GM18511 (cell line): ENCODE results near the gene CEP126.
"Not testable (repeated sequence)": the region's sequence is repeated elsewhere in the genome, so short reads cannot be mapped to it uniquely, and the experiment has no call there.

Experiments used
- ATAC-seq: cut with Tn5 transposase; IDR thresholded peaks from one replicate; pipeline ENCODE4 v1.9.1; 2021; ENCODE audit warnings: mild to moderate bottlenecking, moderate library complexity; ENCODE audit not compliant: unreplicated experiment

CEP126 gene

DNA sequence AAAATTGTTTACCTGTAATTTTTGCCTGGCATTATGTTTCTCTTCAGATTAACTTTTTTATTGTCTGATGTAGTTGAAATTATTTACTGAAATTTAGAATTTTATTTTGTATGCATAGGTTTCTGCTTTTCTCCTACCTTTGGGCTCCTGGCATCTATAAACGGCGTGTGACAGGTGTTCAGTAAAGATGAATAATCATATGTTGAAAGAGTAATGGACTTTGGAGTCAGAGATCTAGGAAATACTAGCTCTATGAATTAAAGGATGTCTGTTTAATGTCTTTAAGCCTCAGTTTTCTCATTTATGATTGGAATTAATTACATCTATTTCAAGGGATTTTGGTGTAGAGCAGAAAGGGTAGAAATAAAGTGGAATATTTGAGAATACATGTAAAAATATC, 8.7 kb downstream of the CEP126 start:
- no peak for ATAC-seq

DNA sequence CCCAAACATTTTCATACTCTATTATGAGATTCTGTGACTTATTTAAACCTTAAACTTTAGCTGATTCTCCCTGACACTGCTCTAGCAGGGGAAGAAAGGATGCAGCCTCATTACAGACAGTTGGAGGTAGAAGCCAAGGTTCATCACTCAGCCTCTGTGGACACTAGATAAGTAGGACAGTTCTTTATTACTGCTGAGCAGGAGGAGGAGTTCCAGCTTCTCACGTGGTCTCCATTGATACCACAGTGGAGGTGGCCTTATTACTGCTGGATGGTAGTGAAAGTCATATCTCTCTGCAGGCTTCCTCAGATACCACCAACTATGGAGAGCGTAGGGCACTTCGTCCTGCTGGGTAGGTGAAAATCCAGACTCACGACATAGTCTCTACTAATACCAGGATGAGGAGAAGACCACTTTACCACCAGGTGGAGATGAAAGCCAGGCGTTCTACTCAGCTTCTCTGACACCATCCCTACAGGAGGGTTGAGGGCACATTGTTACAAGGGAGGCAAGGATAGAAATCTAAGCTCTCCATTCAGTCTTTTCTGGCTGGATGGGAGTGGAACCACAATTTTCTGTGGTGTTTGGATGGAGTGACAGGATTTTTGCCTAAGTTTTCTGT, 14.6 kb downstream of the CEP126 start:
- ATAC-seq: no peak

DNA sequence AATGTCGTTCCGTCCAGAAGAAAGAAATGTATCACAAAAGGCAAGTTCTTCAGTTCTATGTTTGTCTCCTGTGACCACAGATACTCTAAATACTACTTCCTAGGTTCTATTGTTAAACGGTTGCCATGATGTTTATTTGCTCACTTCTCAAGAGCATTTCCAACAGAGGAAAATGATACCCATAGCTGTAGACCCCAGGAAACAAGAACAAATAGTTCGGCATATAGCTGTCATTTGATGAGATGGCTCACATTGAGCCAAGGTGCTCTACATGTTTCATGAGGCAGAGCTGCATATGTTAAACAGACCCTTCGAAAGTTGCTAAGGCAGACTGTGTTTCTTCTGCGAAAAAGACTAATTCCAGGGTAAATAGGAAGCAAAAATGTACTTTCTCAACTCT, 16.9 kb downstream of the CEP126 start:
- no peak for ATAC-seq

DNA sequence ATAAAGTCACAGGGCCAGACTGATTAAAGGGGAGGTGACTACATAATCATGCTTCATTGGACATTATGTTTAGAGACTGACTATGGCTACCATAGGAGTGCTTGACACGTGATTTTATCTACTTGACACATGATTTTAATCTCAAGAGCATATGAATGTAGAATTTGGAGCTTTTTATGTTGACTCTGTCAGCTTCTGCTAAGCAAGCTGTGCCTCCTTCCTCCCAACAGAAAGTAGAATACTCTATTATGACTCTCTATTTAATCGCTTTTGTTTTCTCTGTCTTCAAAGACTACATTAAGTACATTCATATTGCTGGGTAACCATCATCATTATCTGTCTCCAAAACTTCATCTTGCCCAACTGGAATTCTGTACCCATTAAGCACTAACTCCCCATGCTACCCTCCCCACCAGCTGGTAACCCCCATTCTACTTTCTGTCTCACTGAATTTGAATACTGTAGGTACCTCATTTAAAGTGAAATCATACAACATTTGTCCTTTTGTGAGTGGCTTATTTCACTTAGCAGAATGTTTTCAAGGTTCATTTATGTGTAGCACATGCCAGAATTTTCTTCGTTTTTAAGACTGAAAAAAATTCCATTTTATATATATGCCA, 26.2 kb downstream of the CEP126 start:
- no peak for ATAC-seq

DNA sequence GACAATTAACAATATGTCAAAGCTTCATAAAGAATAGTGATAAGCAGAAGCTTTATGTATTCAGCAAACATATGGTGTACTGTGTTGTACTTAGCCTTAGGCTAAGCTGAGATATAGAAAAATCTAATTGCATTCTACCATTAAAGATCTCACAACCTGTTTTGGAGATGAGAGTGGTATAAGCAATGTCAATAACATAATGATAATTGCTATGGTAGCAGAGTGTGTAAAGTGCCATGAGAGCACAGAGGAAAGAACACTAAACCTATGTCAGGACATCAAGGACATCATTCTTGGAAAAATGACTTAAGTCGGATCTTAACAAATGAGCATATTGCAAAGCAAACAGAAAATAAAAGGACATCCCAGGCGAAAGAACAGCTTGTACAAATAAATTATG, 30.1 kb downstream of the CEP126 start:
- ATAC-seq: no peak

DNA sequence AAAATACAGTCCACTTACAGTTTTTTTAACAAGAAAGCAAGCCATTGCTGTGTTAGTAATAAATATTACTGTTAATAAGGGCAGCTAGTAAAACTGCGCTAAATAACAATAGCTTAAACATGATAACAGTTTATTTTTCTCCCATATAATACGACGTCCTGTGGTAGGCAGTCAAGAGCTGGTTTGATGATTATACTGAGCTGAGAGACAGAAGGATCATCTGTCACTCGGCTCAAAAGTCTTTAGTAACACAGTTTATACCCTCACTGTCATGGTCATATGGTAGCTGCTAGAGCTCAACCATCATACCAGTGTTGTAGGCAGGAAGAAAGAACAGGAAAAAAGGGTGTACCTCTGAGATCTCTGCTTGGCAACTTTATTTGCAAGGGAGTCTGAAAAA, 30.6 kb downstream of the CEP126 start:
- no peak for ATAC-seq

DNA sequence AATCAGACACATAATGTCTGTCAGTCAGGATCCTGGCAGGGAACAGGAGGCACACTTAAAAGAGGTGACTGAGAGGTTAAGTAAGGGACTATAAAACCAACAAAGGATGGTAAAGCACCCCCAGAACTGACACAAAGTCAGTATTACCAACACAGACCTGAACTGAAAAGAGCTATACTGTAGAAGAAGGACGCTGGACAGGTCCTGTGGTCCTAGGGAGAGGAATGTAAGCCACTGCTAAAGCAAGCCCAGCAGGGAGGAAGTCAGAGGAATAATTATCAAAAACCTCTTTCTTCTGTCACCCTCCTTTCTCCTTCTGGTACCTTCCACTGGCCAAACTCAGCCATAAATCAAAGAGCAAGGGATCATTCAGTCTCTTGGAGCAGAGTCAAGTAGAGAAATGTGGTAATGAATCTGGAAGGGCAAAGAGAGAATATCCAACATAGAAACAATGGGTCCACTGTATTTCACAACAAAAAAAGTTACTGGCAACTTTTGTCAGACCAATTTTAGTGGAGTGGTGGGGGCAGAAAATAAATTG, 34.9 kb downstream of the CEP126 start:
- no peak for ATAC-seq

DNA sequence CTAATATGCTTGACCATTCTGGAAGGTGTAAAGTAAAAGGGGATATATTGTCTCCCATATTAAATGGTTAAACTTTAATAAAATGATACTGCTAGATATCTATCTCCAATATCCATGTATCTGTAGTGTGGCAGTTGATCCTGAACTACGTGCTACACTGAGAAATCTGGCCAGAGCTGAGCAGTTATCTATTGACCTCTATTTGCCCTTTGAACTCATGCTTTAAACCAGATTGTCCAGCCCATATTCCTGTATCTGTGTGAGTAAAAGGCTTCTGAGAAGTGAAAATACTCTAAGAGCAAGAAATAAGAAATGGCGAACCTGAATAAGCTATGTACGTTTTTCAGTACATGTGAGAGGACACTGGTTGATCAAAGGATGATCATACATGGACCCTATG, 40.5 kb downstream of the CEP126 start:
- no peak for ATAC-seq

DNA sequence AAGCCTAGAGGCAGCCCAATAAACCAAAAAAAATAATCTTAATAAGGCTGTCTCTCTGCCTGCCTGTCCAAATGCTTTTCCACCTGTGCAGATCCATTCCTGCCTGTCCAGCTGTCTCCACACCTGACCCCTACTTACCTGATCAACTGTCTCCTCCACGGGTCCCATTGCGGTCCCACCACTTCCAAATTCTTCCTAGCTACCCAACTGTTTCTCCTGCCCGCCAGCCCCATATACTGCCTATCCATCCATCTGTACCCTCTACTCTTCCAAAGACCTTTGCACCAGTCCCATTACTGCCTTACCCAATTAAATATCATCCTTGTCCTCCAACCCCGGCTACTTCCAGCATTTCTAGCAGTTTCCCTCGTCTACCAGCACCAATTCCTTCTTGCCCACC, 40.9 kb downstream of the CEP126 start:
- no peak for ATAC-seq

DNA sequence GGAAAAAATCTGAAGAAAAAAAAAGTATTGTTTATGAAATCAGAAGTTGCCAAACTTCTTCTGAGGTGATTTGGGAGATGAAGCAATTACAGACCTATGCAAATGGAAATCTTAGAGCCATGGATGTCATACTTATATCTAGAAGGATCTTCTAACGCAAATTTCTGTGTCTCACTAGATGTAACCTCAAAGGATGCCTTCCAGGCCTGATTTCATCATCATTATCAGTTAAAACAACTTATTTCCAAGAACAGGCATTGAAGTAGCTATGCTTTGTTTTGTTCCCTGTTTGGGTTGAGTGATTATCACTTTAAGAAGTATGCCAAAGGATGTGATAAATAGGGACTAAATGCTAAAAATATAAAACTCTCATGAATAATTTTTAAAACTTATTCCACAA, 45.4 kb downstream of the CEP126 start:
- ATAC-seq: no peak

DNA sequence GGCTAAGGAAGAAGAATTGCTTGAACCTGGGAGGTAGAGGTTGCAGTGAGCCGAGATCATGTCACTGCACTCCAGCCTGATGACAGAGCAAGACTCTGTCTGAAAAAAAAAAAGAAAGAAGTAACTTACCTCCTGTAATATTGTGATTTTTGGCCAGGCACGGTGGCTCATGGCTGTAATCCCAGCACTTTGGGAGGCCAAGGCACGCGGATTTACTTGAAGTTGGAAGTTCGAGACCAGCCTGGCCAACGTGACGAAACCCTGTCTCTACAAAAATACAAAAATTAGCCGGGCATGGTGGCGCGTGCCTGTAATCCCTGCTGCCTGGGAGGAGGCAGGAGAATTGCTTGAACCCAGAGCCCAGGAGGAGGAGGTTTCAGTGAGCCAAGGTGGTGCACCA, 49.4 kb downstream of the CEP126 start:
- not testable (repeated sequence) for ATAC-seq

DNA sequence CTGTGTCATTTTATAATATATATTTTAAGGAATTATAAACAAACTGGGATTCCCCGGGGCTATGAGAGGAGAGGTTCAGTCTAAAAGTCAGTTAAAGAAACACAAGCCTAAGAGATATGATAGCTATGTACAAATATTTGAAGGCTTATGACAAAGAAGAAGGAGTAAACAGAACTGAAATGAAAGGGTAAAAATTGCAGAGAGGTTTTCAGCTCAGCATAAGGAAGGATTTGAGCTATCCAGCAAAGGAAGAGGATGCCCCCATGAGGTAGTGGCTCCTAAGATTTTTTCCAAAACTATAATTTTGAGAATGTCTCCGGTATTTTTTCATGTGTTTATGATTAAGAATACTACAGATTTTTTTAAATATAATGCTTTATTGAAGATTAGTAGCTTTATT, 59.4 kb downstream of the CEP126 start:
- ATAC-seq: no peak

DNA sequence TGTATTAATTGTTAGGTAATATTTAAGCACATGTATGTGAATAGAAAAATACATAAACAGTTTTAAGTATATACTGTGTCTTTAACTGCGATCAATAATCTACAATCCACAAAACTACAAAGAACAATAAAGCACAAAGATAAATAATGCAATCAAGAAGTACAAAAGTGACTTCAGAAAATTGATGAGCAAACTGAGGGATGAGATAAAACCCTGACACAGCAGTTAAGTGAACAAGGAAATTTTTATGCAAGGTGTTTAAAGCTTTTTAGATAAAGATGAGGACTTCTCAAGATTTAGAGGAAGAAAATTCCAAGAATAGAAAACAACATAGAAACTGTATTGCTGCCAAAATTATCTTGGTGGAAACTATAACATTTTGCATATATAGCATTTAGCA, 60.0 kb downstream of the CEP126 start:
- no peak for ATAC-seq

DNA sequence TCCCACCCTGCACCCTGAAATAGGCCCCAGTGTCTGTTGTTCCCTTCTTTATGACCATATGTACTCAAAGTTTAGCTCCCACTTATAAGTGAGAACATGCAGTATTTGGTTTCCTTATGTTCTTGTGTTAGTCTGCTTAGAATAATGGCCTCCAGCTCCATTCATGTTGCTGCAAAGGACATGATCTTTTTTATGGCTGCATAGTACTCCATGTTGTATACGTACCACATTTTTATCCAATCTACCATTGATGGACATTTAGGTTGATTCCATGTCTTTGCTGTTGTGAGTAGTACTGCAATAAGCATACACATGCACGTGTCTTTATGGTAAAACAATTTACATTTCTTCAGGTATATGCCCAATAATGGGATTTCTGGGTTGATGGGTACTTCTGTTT, 60.9 kb downstream of the CEP126 start:
- ATAC-seq: no peak

DNA sequence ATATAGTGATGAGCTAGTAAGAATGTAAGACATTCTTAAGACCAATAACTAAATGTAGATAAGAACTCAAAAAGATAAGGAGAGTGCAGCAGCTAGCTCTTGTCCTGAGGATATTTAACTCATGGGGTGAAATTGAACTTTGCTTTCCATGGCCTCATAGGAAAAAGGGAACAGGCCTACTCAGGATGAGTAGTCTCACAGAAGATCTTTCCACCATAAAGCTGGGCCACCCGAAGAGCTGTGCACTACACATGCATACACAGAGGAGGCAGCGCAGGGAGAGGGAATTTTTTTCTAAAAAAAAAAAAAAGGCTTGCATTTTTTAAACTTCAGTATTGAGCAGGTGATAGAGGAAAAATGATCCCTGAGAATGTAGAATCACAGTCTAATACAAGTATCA, 72.6 kb downstream of the CEP126 start:
- no peak for ATAC-seq

DNA sequence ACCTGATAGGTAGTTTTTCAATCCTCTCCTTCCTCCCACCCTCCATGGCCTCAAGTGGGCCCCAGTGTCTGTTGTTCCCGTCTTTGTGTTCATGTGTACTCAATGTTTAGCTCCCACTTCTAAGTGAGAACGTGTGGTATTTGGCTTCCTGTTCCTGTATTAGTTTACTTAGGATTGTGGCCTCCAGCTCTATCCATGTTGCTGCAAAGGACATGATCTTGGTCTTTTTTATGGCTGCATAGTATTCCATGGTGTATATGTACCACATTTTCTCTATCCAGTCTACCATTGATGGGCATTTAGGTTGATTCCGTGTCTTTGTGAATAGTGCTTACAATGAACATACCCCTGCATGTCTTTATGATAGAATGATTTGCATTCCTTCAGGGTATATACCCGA, 78.4 kb downstream of the CEP126 start:
- ATAC-seq: no peak

DNA sequence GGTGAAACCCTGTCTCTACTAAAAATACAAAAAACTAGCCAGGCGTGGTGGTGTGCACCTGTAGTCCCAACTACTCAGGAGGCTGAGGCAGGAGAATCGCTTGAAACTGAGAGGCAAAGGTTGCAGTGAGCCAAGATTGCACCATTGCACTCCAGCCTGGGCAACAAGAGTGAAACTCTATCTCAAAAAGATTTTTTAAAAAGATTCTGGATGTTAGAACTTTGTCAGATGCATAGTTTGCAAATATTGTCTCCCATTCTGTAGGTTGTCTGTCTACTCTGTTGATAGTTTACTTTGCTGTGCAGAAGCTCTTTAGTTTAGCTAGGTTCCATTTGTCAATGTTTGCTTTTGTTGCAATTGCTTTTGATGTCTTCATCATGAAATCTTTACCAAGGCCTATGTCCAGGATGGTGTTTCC, 79.3 kb downstream of the CEP126 start:
- ATAC-seq: not testable (repeated sequence)

DNA sequence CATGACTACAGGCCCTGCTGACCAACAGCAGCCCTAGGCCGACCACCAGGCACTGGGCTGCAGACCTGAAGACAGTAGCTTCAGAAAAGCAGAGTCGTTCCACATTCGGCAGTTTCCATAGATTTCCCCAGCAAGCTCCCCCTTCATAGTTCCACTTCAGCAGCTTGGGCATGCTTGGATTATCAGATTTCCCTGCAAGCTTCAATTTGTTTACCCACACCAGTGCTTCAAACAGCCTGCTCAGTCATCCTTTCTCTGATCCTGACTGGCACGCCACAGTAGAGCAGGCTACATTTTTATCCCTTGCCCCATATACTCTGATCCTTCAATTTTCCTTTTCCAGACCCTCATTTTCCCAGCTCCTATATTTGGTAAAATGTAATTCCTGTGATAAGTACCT, 81.3 kb downstream of the CEP126 start:
- ATAC-seq: no peak

DNA sequence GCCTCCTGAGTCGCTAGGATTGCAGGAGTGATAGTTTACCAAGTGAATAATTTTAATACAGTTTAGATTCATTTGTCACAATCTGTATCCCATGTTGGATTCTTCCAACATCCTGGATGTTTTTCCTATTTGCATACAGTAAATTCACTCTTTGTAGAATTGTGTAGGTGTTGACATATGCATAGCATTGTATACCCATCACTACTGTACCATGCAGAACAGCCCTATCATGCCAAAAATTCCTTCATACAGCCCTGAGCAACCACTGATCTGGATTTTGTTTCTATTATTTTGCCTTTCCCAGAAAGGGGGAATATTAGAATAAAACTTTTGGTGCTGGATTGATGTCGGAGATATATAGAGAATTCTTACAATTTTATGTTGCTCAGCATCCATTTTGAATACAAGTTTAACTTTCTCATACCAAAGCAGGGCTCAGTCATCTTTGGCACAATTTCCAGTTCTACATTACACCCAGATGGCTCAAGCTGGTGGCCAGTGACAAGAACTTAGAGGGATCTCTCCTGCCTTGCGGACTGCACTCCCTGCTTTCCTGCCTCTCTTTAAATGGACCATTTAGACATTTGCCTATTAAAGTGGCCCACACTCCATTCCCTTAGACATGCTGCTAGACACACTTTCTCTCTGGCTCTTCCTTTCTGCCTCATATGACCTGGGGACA, 87.0 kb downstream of the CEP126 start:
- ATAC-seq: no peak

DNA sequence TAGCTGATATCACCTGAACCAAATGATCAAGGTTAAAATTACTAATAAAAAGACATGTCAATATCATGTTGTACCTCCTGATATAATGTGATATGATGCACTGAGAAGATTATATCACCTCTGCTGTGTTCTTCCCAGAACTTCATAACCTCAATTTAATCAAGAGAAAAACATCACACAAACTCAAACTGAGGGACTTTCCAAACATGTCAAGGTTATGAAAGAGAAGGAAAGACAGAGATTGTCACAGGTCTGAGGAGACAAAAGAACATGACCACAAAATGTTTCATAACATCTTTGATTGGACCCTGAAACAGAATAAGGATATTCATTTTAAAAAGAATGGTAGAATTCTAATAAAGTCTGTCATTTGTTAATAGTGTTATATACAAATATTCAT, 89.4 kb downstream of the CEP126 start:
- ATAC-seq: no peak

DNA sequence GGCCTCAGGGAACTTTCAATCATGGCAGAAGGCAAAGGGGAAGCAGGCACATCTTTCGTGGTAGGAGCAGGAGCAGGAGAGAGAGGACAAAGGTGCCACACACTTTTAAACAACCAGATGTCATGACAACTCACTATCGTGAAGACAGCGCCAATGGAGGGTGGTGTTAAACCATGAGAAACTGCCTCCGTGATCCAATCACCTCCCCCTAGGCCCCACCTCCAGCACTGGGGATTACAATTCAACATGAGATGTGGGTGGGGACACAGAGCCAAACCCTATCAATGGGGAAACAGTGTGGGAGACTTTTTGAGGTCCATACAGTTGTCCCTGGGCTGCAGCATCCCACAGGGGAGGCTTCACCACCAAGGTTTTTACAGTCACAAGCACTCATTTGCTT, 90.5 kb downstream of the CEP126 start:
- ATAC-seq: no peak

DNA sequence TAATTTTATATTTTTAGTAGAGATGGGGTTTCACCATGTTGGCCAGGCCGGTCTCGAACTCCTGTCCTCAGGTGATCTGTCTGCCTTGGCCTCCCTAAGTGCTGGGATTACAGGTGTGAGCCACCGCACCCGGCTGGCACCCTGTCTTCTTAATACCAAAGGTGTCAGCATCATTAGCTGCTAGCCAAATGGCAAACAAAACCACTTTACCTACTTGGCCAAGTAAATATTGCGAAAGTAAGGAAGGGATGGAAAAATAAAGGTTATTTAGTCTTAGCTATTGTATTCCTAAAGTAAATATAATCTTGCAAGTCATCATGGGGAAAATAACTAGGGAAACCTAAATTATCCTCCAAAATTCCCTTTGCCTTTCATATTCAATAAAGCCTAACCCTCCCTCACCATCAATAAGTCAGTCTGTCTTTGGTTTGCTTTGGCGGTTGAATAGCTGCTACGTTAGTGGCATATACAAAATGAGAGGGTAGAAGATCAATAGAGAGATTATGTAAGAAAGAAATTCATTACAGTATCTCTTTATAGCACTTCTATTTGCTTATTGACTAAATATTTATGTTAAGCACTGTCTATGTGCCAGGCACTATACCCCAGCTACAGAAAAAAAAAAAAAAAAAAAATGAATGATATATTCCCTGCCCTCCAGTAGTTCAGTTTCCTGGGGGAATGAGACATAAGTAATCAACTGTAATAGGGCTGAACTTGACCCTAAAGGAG, 92.2 kb downstream of the CEP126 start:
- ATAC-seq: no peak
